Psoas muscle (tissue), 8 donors: ENCODE results near the gene NNT. TPM values are rescaled to one million over a fixed set of nuclear protein-coding genes. Genes with fewer than 3 reads are reported as not detected.
A peak's percentile ranks its signal among the peaks of the same experiment; 100 is the strongest.

ENCODE experiments used
- ATAC-seq, 4 donors: fragments of 200-7000 bp; cut with Tn5 transposase; one replicate each; pipeline ENCODE4 v1.9.1; 2020; ENCODE audit warnings: moderate library complexity in 3 of 4, mild to moderate bottlenecking in 2 of 4
- DNase-seq, 2 donors: peaks; one replicate each; pipeline ENCODE4 v3.0.0-alpha.2; 2020
- H3K27ac ChIP-seq: fragments of 200-600 bp; one replicate; pipeline ENCODE4 v1.8.0; 2022
- H3K27me3 ChIP-seq, 3 donors: fragments of 200-600 bp in 1 of 3; one replicate each; pipeline versions ENCODE4 v1.6.1 to v1.8.0; 2013 to 2022; ENCODE audit warnings: low read length in 2 of 3, mild to moderate bottlenecking in 2 of 3, moderate library complexity in 1 of 3; ENCODE audit not compliant: insufficient read depth in 3 of 3
- H3K36me3 ChIP-seq, 2 donors: fragments of 200-600 bp in 1 of 2; one replicate each; pipeline versions ENCODE4 v1.6.1 to v1.8.0; 2013 to 2022; ENCODE audit warnings: low read depth in 1 of 2, mild to moderate bottlenecking in 1 of 2, moderate library complexity in 1 of 2; ENCODE audit not compliant: insufficient read depth in 1 of 2
- H3K4me1 ChIP-seq: fragments of 200-600 bp; one replicate; pipeline ENCODE4 v1.8.0; 2022
- H3K4me3 ChIP-seq: fragments of 200-600 bp; one replicate; pipeline ENCODE4 v1.8.0; 2022; ENCODE audit warnings: mild to moderate bottlenecking
- H3K9me3 ChIP-seq: fragments of 200-600 bp; one replicate; pipeline ENCODE4 v1.8.0; 2022
- CTCF ChIP-seq: fragments of 200-600 bp; IDR thresholded peaks from one replicate; pipeline ENCODE4 v1.8.0; 2022; ENCODE audit warnings: antibody characterized with exemption
- WGBS, 3 donors: extraction: QIAGEN DNeasy Blood & Tissue Kit; methylation state at CpG; one replicate each; pipeline versions ENCODE4 v1.1.6 to v1.1.7; 2013; 5-methylcytosine and 5-hydroxymethylcytosine counted together
- intact Hi-C, 2 donors: fragments of 100-400 bp; cut with DNase I; formaldehyde crosslinking; loops; one replicate each; pipeline versions ENCODE4 v1.11.0 to v1.14.2; 2022
- polyA plus RNA-seq, 3 donors: library from polyadenylated mRNA; stranded (reverse); fragments of 200-250 nt; gene quantifications; one replicate each; pipeline ENCODE4 v1.2.3, GENCODE V29; 2013
- total RNA-seq, 4 donors: library from RNA; stranded (reverse); fragmentation: NEBNext Ultra II Directional in 2 of 4; extraction: Animal tissue kit (Norgen Biotek cat#: 25700) in 2 of 4; gene quantifications; one replicate each; pipeline versions ENCODE4 v1.2.1 to v1.2.4, GENCODE V29; 2021 to 2023
- donor health status: healthy with polysubstance abuse.
- donor health status: DM: no; HTN: no; CAD: no; lungs with moderate emphysema.
- donor health status: Bipolar disorder and iron deficiency.
- donor health status: healthy.
- donor health status: DM: yes; HTN: yes; CAD: no.
- donor health status: DM: no; HTN: no; CAD: no.
- donor health status: DM: no; HTN: no; CAD: no.
- donor health status: DM: yes; HTN: yes; CAD: no.

Gene NNT
- total and polyA plus RNA-seq, 7 donors: 108 to 442 (median 216) TPM

- Histone ChIP-seq H3K4me3 (no peak overlapping the region), H3K9me3 (no peaks in the 10 kb centered on the region), H3K27me3 (no peaks in the 10 kb centered on the region), H3K27ac (no peak overlapping the region), H3K4me1 (peaks cover 24% of the 10 kb centered on the region), H3K36me3 (peaks cover 0 to 45% of the 10 kb centered on the region in 2 donors)
- WGBS, 3 donors: 79 to 87% (median 81%) methylated on average over 3 of the region's 3 CpGs
- DNase-seq (no peak), ATAC-seq (no peak)
- TF ChIP-seq CTCF: no peak
- intact Hi-C loops: no loop called here
Measured at GRCh38 chr5:43679214-43679613, 76.2 kb downstream of the NNT start.

GRCh38 chr5:43680286-43680685 is 77.3 kb downstream of the NNT start:
- WGBS, 3 donors: 30 to 46% (median 34%) methylated on average over 4 of the region's 4 CpGs
- intact Hi-C loops: no loop called here
- H3K4me3 ChIP-seq: no peak overlapping the region
- TF ChIP-seq CTCF: no peak
- peaks cover 0 to 43% of the 10 kb centered on the region in 2 donors for H3K36me3 ChIP-seq
- ATAC-seq (no peak), DNase-seq (no peak)
- H3K4me1 ChIP-seq: peaks cover 31% of the 10 kb centered on the region
- H3K27ac ChIP-seq: no peak overlapping the region
- no peaks in the 10 kb centered on the region for H3K27me3 ChIP-seq
- no peaks in the 10 kb centered on the region for H3K9me3 ChIP-seq

GRCh38 chr5:43683884-43684471 is 81.0 kb downstream of the NNT start:
- H3K4me1 ChIP-seq: peaks cover 30% of the 10 kb centered on the region
- intact Hi-C loops: no loop called here
- ATAC-seq: peak; percentile 39 to 69 (median 64)
- no peak for TF ChIP-seq CTCF
- no peaks in the 10 kb centered on the region for H3K27me3 ChIP-seq
- no peak for DNase-seq
- H3K27ac ChIP-seq: peak overlapping the region; percentile 3
- no peak overlapping the region for H3K4me3 ChIP-seq
- peaks cover 0 to 9% of the 10 kb centered on the region in 2 donors for H3K36me3 ChIP-seq
- H3K9me3 ChIP-seq: no peaks in the 10 kb centered on the region
- WGBS, 3 donors: 30 to 34% (median 32%) methylated on average over 4 of the region's 4 CpGs

- Histone ChIP-seq H3K27ac (no peak overlapping the region), H3K27me3 (no peaks in the 10 kb centered on the region), H3K36me3 (peaks cover 0 to 1% of the 10 kb centered on the region in 2 donors), H3K9me3 (no peaks in the 10 kb centered on the region), H3K4me3 (no peak overlapping the region), H3K4me1 (peaks cover 27% of the 10 kb centered on the region)
- DNase-seq: no peak
- TF ChIP-seq CTCF: no peak
- intact Hi-C loops: no loop called here
- no peak for ATAC-seq
Measured at GRCh38 chr5:43685252-43685950, 82.4 kb downstream of the NNT start.
